Measurements from ENCODE around the gene CDH23. TPM values are rescaled to one million over a fixed set of nuclear protein-coding genes. Genes with fewer than 3 reads are reported as not detected.
A peak's percentile ranks its signal among the peaks of the same experiment; 100 is the strongest.

CDH23 gene
- total and polyA plus RNA-seq, 9 of the 15 experiments (the other 6 are each of a cell fraction or from before 2014, with no cell fraction given), result 0.18 to 1.2 (median 0.47) TPM

- TF ChIP-seq MBD1 (CRISPR knock-in tag; IDR thresholded peaks at IDR 0.05) (0 out of 2 replicates have a peak, but pooled peaks have one; percentile 70), YY1 (IDR thresholded peaks at IDR 0.05; ENCODE audit: borderline replicate concordance in 1 of 3, control insufficient read depth in 1 of 3, extremely low read depth in 1 of 3, insufficient read depth in 3 of 3, insufficient read length in 1 of 3, insufficient replicate concordance in 2 of 3, low read depth in 1 of 3, low read length in 2 of 3) (peak in 1 of 3 experiments; percentile 39), CREM (IDR thresholded peaks at IDR 0.05; ENCODE audit: low read depth) (peak; percentile 78), HMGXB4 (CRISPR knock-in tag; IDR thresholded peaks at IDR 0.05) (no peak), SMAD4 (CRISPR knock-in tag; conservative IDR thresholded peaks at IDR 0.05) (0 out of 2 replicates have a peak, but pooled peaks have one; percentile 18), TAF7 (tag; IDR thresholded peaks at IDR 0.05) (no peak), ZNF586 (CRISPR knock-in tag; conservative IDR thresholded peaks at IDR 0.05) (no peak), ETV1 (tag; conservative IDR thresholded peaks at IDR 0.05; ENCODE audit: low read depth) (0 out of 2 replicates have a peak, but pooled peaks have one; percentile 29), BRD9 (IDR thresholded peaks at IDR 0.05; ENCODE audit: low read depth, partially characterized antibody) (peak; percentile 28), STAT5A (IDR thresholded peaks at IDR 0.05; ENCODE audit: borderline replicate concordance, low read length) (no peak), CREB1 (IDR thresholded peaks at IDR 0.05) (0 out of 2 replicates have a peak, but pooled peaks have one; percentile 8), CREB1 (CRISPR knock-in tag; IDR thresholded peaks at IDR 0.05) (peak; percentile 29; the same call in 1 of the 2 replicates), MAZ (CRISPR knock-in tag; conservative IDR thresholded peaks at IDR 0.05 in 1 of 2, IDR thresholded peaks at IDR 0.05 in 1 of 2) (0 out of 4 replicates have a peak, but pooled peaks of 1 of the 2 experiments have one; percentile 22), GTF2B (IDR thresholded peaks at IDR 0.05; ENCODE audit: extremely low read depth, insufficient read length) (no peak), ZNF436 (CRISPR knock-in tag; IDR thresholded peaks at IDR 0.05) (no peak), ZNF639 (CRISPR knock-in tag; conservative IDR thresholded peaks at IDR 0.05 in 1 of 2, IDR thresholded peaks at IDR 0.05 in 1 of 2) (no peak), RBM17 (IDR thresholded peaks at IDR 0.05; ENCODE audit: borderline replicate concordance, low read depth, low read length) (no peak), ZNF764 (CRISPR knock-in tag; IDR thresholded peaks at IDR 0.05; ENCODE audit: low read depth) (no peak), FUS (optimal IDR thresholded peaks at IDR 0.05; ENCODE audit: low read depth, low read length) (no peak), OTX1 (CRISPR knock-in tag; IDR thresholded peaks at IDR 0.05) (0 out of 2 replicates have a peak, but pooled peaks have one; percentile 37)
Measured at GRCh38 chr10:71837098-71837827, 440.5 kb downstream of the CDH23 start (continued).
